IMR-90 (cell line): ENCODE results near the gene ZNF532. TPM values are rescaled to one million over a fixed set of nuclear protein-coding genes. Genes with fewer than 3 reads are reported as not detected.

ENCODE experiments used
- ATAC-seq: fragments of 200-7000 bp; cut with Tn5 transposase; 2 replicates; pipeline ENCODE4 v1.9.1; 2020; ENCODE audit warnings: low read depth, mild to moderate bottlenecking, moderate library complexity
- BruUV-seq: library from RNA; stranded (reverse); fragments of 400-500 nt; replicated peaks from 2 replicates; lab custom pipeline; 2021; lab: Mats Ljungman, UMichigan
- CTCF ChIA-PET: fragments of 300-600 bp; formaldehyde crosslinking; extraction: SDS; loops from one replicate; lab custom pipeline; 2021; ENCODE audit warnings: antibody characterized with exemption; lab: Yijun Ruan, JAX
- POLR2A ChIA-PET: fragments of 300-600 bp; sonication (Branson Sonifier 250); formaldehyde crosslinking; loops from one replicate; lab custom pipeline; 2022; ENCODE audit warnings: antibody characterized with exemption; ENCODE audit not compliant: unreplicated experiment; lab: Charles Lee
- DNase-seq: peaks from one replicate; pipeline ENCODE4 v3.0.0; 2013
- H2AFZ ChIP-seq: replicated peaks from 2 replicates; pipeline ENCODE3; 2013; ENCODE audit warnings: low read length, mild to moderate bottlenecking; ENCODE audit not compliant: poor library complexity
- H2AK5ac ChIP-seq: 2 replicates; pipeline ENCODE4 v1.6.1; 2013; ENCODE audit warnings: low read depth, low read length, inconsistent platforms
- H2AK9ac ChIP-seq: replicated peaks from 2 replicates; pipeline ENCODE3; 2013; ENCODE audit warnings: mild to moderate bottlenecking, low read depth, low read length, moderate library complexity; ENCODE audit not compliant: poor library complexity
- H2BK120ac ChIP-seq: 2 replicates; pipeline ENCODE4 v1.6.1; 2013; ENCODE audit warnings: low read depth, low read length, inconsistent platforms
- H2BK15ac ChIP-seq: 3 replicates; pipeline ENCODE4 v1.6.1; 2013; ENCODE audit warnings: low read depth, low read length, inconsistent platforms
- H2BK20ac ChIP-seq: 2 replicates; pipeline ENCODE4 v1.6.1; 2013; ENCODE audit warnings: low read depth, mild to moderate bottlenecking, inconsistent platforms, low read length, moderate library complexity
- H2BK5ac ChIP-seq: 2 replicates; pipeline ENCODE4 v1.6.1; 2013; ENCODE audit warnings: mild to moderate bottlenecking, low read depth, low read length, inconsistent platforms; ENCODE audit not compliant: poor library complexity, severe bottlenecking
- H3K14ac ChIP-seq: replicated peaks from 2 replicates; pipeline ENCODE4 v1.6.1; 2013; ENCODE audit warnings: low read depth, low read length, inconsistent platforms
- H3K18ac ChIP-seq: 2 replicates; pipeline ENCODE4 v1.6.1; 2013; ENCODE audit warnings: low read depth, low read length, control low read depth
- H3K23ac ChIP-seq: 2 replicates; pipeline ENCODE4 v1.6.1; 2013; ENCODE audit warnings: low read depth, low read length, inconsistent platforms
- H3K27ac ChIP-seq: 2 replicates; pipeline ENCODE4 v1.5.1; 2013; ENCODE audit warnings: mild to moderate bottlenecking, control low read depth, low read length; ENCODE audit not compliant: insufficient read depth
- H3K27me3 ChIP-seq: 2 replicates; pipeline ENCODE4 v1.6.1; 2013; ENCODE audit warnings: low read length; ENCODE audit not compliant: control insufficient read depth, insufficient read depth
- H3K36me3 ChIP-seq: 2 replicates; pipeline ENCODE4 v1.6.1; 2013; ENCODE audit warnings: low read length, mixed read lengths; ENCODE audit not compliant: control insufficient read depth, insufficient read depth
- H3K4ac ChIP-seq: 2 replicates; pipeline ENCODE4 v1.6.1; 2013; ENCODE audit warnings: low read depth, low read length, inconsistent platforms
- H3K4me1 ChIP-seq: 2 replicates; pipeline ENCODE4 v1.6.1; 2013; ENCODE audit warnings: low read length, mixed read lengths; ENCODE audit not compliant: control insufficient read depth, insufficient read depth
- H3K4me2 ChIP-seq: 2 replicates; pipeline ENCODE4 v1.6.1; 2013; ENCODE audit warnings: low read depth, mild to moderate bottlenecking, control low read depth, low read length, moderate library complexity
- H3K4me3 ChIP-seq: 2 replicates; pipeline ENCODE4 v1.5.1; 2013; ENCODE audit warnings: low read depth, mild to moderate bottlenecking, control low read depth, low read length, moderate library complexity; ENCODE audit not compliant: insufficient read depth
- H3K56ac ChIP-seq: 2 replicates; pipeline ENCODE4 v1.6.1; 2013; ENCODE audit warnings: low read length, inconsistent platforms; ENCODE audit not compliant: insufficient read depth; ENCODE audit errors: extremely low read depth
- H3K79me1 ChIP-seq, 2 experiments: 2 replicates each; pipeline ENCODE4 v1.6.1; 2013; ENCODE audit warnings: low read length in 2 of 2, inconsistent platforms in 1 of 2, low read depth in 1 of 2
- H3K9ac ChIP-seq: 2 replicates; pipeline ENCODE4 v1.6.1; 2013; ENCODE audit warnings: low read depth, low read length, control low read depth
- H3K9me1 ChIP-seq: 2 replicates; pipeline ENCODE4 v1.6.1; 2013; ENCODE audit warnings: low read length, inconsistent platforms; ENCODE audit not compliant: insufficient read depth
- H3K9me3 ChIP-seq: 2 replicates; pipeline ENCODE4 v1.6.1; 2013; ENCODE audit warnings: low read length; ENCODE audit not compliant: control insufficient read depth, insufficient read depth
- H4K20me1 ChIP-seq: 2 replicates; pipeline ENCODE4 v1.6.1; 2013; ENCODE audit warnings: low read length, inconsistent platforms; ENCODE audit not compliant: insufficient read depth
- H4K5ac ChIP-seq: 2 replicates; pipeline ENCODE4 v1.6.1; 2013; ENCODE audit warnings: mild to moderate bottlenecking, low read depth, low read length, control low read depth
- H4K8ac ChIP-seq, 2 experiments: 2 replicates each; pipeline ENCODE4 v1.6.1; 2013; ENCODE audit warnings: low read depth in 2 of 2, low read length in 2 of 2, control low read depth in 1 of 2, inconsistent platforms in 1 of 2
- H4K91ac ChIP-seq: 2 replicates; pipeline ENCODE4 v1.6.1; 2013; ENCODE audit warnings: low read depth, low read length, inconsistent platforms; ENCODE audit not compliant: insufficient read depth
- BHLHE40 ChIP-seq: fragments of 150-350 bp; IDR thresholded peaks from 2 replicates; pipeline ENCODE4 v1.6.1; 2016; ENCODE audit warnings: mild to moderate bottlenecking, low read depth, low read length
- CEBPB ChIP-seq: IDR thresholded peaks from 2 replicates; pipeline ENCODE4 v1.6.1; 2012; ENCODE audit warnings: low read depth, low read length, improper control_type of control experiment
- CHD1 ChIP-seq: IDR thresholded peaks from 2 replicates; pipeline ENCODE4 v1.6.1; 2012; ENCODE audit warnings: low read depth, low read length, improper control_type of control experiment
- CTCF ChIP-seq: conservative IDR thresholded peaks from 2 replicates; pipeline ENCODE4 v1.5.1; 2012; ENCODE audit warnings: mild to moderate bottlenecking, low read depth, low read length, improper control_type of control experiment
- FOS ChIP-seq: fragments of 150-350 bp; IDR thresholded peaks from 2 replicates; pipeline ENCODE4 v1.6.1; 2016; ENCODE audit warnings: low read depth, low read length
- MAFK ChIP-seq: IDR thresholded peaks from 2 replicates; pipeline ENCODE4 v1.6.1; 2012; ENCODE audit warnings: low read depth, low read length, improper control_type of control experiment
- MAZ ChIP-seq: IDR thresholded peaks from 2 replicates; pipeline ENCODE4 v1.6.1; 2012; ENCODE audit warnings: low read depth, mild to moderate bottlenecking, low read length, improper control_type of control experiment, moderate library complexity, borderline replicate concordance
- MXI1 ChIP-seq: IDR thresholded peaks from 2 replicates; pipeline ENCODE4 v1.6.1; 2012; ENCODE audit warnings: low read depth, mild to moderate bottlenecking, low read length, moderate library complexity, borderline replicate concordance
- NFE2L2 ChIP-seq: fragments of 150-350 bp; IDR thresholded peaks from 2 replicates; pipeline ENCODE4 v1.6.1; 2016; ENCODE audit warnings: low read depth, mild to moderate bottlenecking, low read length
- POLR2A ChIP-seq: IDR thresholded peaks from 2 replicates; pipeline ENCODE4 v1.6.1; 2012; ENCODE audit warnings: mild to moderate bottlenecking, low read depth, low read length
- RAD21 ChIP-seq: IDR thresholded peaks from 2 replicates; pipeline ENCODE4 v1.6.1; 2012; ENCODE audit warnings: low read length, improper control_type of control experiment
- RCOR1 ChIP-seq: IDR thresholded peaks from 2 replicates; pipeline ENCODE4 v1.6.1; 2012; ENCODE audit warnings: mild to moderate bottlenecking, low read length, improper control_type of control experiment; ENCODE audit not compliant: insufficient replicate concordance
- RFX5 ChIP-seq: IDR thresholded peaks from 2 replicates; pipeline ENCODE4 v1.8.0; 2012; ENCODE audit warnings: low read depth, mild to moderate bottlenecking, low read length, moderate library complexity
- SMC3 ChIP-seq: fragments of 150-350 bp; IDR thresholded peaks from 2 replicates; pipeline ENCODE4 v1.6.1; 2016; ENCODE audit warnings: low read depth, mild to moderate bottlenecking, antibody characterized with exemption, low read length, moderate library complexity
- WGBS, 2 experiments: methylation state at CpG; one replicate each; pipeline versions ENCODE4 v1.1.5 to v1.1.7; 2013; ENCODE audit warnings: missing lambda C conversion rate in 2 of 2; ENCODE audit not compliant: insufficient read length in 1 of 2; ENCODE audit errors: extremely low coverage in 2 of 2; 5-methylcytosine and 5-hydroxymethylcytosine counted together
- dilution Hi-C: fragments of 300-500 bp; cut with HindIII; formaldehyde crosslinking; loops from one replicate; pipeline ENCODE4 v1.14.3; 2018; ENCODE audit warnings: low sequenced_read_pairs; ENCODE audit not compliant: unreplicated experiment
- in situ Hi-C: fragments of 300-500 bp; cut with MboI; formaldehyde crosslinking; loops from 3 replicates; pipeline ENCODE4 v1.14.3; 2019; ENCODE audit warnings: low sequenced_read_pairs, inconsistent platforms, mixed read lengths
- intact Hi-C: fragments of 100-400 bp; cut with micrococcal nuclease; formaldehyde crosslinking; loops from 2 replicates; pipeline ENCODE4 v1.10.0; 2022
- polyA plus RNA-seq, 3 experiments: library from polyadenylated mRNA; depleted of rRNA; stranded (reverse); fragments of >200 nt; gene quantifications; 2 replicates each; pipeline ENCODE4 v1.2.3, GENCODE V29; 2012; ENCODE audit warnings: low replicate concordance in 1 of 3
- total RNA-seq: library from RNA; depleted of rRNA; stranded (reverse); fragments of >200 nt; gene quantifications from 2 replicates; pipeline ENCODE4 v1.2.3, GENCODE V29; 2012
- TF ChIP-seq, protein P1 (sequence below): fragments of 150-350 bp; IDR thresholded peaks from 2 replicates; pipeline ENCODE4 v1.6.1; 2017; ENCODE audit warnings: mild to moderate bottlenecking, antibody characterized with exemption, low read length, low read depth
- TF ChIP-seq, protein P2 (sequence below): fragments of 150-350 bp; IDR thresholded peaks from 2 replicates; pipeline ENCODE4 v1.6.1; 2016; ENCODE audit warnings: low read depth, mild to moderate bottlenecking, low read length, moderate library complexity, borderline replicate concordance

ZNF532 gene
- total and polyA plus RNA-seq, 2 of the 4 experiments (the other 2 are of a cell fraction) = 29.9 to 45.8 TPM

- ChIA-PET POLR2A (no interaction called here), CTCF (no interaction called here)
- intact Hi-C loops (no loop called here), in situ Hi-C loops (no loop called here), dilution Hi-C loops (no loop called here)
- Histone ChIP-seq H2BK15ac (no peak overlapping the region), H3K36me3 (no peaks in the 10 kb centered on the region), H3K4me1 (no peaks in the 10 kb centered on the region), H3K56ac (no peak overlapping the region), H4K91ac (no peak overlapping the region), H3K4ac (no peak overlapping the region), H3K4me3 (no peak overlapping the region), H3K79me1 (no peaks in the 10 kb centered on the region), H4K8ac (no peak overlapping the region), H3K18ac (no peak overlapping the region), H2AFZ (no peak overlapping the region), H2BK120ac (no peak overlapping the region), H3K9me3 (peaks cover 2% of the 10 kb centered on the region), H2AK5ac (no peak overlapping the region), H3K27ac (no peak overlapping the region), H2BK20ac (no peak overlapping the region), H3K23ac (no peak overlapping the region), H3K4me2 (no peak overlapping the region), H3K9me1 (no peaks in the 10 kb centered on the region), H3K14ac (no peak overlapping the region; the same call in 1 of the 2 replicates), H4K20me1 (no peaks in the 10 kb centered on the region), H2BK5ac (no peak overlapping the region), H2AK9ac (no peak overlapping the region), H4K5ac (no peak overlapping the region), H3K9ac (no peak overlapping the region), H3K27me3 (no peaks in the 10 kb centered on the region)
- DNase-seq = no peak
- no peak for TF ChIP-seq MXI1
- no peak for TF ChIP-seq CEBPB
- TF ChIP-seq NFE2L2 = no peak
- TF ChIP-seq MAZ = no peak
- no peak for TF ChIP-seq RCOR1
- TF ChIP-seq MAFK = no peak
- no peak for TF ChIP-seq SMC3
- no peak for TF ChIP-seq CTCF
- no peak for TF ChIP-seq FOS
- no peak for TF ChIP-seq CHD1
- no peak for TF ChIP-seq BHLHE40
- TF ChIP-seq, protein P1, sequence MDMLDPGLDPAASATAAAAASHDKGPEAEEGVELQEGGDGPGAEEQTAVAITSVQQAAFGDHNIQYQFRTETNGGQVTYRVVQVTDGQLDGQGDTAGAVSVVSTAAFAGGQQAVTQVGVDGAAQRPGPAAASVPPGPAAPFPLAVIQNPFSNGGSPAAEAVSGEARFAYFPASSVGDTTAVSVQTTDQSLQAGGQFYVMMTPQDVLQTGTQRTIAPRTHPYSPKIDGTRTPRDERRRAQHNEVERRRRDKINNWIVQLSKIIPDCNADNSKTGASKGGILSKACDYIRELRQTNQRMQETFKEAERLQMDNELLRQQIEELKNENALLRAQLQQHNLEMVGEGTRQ = no peak
- TF ChIP-seq POLR2A = no peak
- TF ChIP-seq RAD21 = no peak
- TF ChIP-seq RFX5 = no peak
- TF ChIP-seq, protein P2, sequence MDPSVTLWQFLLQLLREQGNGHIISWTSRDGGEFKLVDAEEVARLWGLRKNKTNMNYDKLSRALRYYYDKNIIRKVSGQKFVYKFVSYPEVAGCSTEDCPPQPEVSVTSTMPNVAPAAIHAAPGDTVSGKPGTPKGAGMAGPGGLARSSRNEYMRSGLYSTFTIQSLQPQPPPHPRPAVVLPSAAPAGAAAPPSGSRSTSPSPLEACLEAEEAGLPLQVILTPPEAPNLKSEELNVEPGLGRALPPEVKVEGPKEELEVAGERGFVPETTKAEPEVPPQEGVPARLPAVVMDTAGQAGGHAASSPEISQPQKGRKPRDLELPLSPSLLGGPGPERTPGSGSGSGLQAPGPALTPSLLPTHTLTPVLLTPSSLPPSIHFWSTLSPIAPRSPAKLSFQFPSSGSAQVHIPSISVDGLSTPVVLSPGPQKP = no peak
- no peak for ATAC-seq
- 83% methylated on average over 1 of the region's 5 CpGs; no CpG with 5 or more reads in 1 of the 2 experiments for WGBS, 2 experiments
- BruUV-seq = no TSS peak
Observed at GRCh38 chr18:59015531-59016152, 151.0 kb downstream of the ZNF532 start.
